ENCODE results near the gene CCDC171.

CCDC171 gene

DNA sequence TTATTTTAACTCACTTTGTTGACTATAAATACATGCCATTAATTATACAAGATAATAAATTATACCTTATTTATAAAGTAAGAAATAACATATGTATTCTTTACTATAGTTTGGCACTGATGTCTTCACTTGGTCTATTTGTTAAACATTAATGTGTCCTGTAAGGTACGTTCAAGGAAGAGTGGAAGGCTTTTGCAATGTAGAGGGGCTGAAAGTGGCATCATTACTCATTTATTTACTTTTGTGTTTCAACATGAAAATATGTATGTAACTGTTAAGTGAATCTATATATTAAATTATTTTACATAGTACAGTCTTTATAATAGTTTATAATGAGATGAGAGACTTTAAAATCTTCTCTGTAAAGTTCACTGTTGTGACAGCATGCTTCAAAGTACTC is 348.7 kb downstream of the CCDC171 start:
- no peak for DNase-seq

DNA sequence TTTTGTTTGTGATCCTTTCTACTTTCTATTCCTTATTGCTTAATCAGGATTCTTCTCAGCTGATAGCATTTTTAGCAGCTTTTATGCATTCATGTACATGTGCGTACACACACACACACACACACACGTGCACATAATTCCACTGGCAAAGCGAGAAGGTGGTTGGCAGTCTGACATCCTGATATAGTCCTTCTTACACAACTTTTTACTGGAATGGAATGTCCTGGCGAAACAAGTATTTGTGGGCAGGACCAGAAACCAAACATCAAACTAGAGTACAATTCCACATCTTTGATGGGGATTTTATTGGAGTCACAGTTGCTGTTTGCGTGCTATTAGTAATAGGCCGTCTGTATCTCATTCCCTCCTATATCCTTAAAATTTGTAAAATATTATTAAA is 356.5 kb downstream of the CCDC171 start:
- DNase-seq, result no peak

DNA sequence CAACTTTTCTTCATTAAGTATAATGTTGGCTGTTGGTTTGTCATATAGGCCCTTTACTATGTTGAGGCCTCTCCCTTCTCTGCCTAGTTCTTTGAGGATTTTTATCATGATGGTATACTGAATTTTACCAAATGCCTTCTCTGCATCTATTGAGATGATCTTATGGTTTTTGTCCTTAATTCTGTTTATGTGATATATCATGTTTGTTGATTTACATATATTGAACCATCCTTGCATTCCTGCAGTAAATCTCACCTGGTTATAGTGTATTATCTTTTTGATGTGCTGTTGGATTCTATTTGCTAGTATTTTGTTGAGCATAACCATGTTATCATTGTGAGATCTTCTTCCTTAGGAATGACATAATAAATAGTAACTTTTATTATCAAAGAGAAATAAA is 362.9 kb downstream of the CCDC171 start:
- DNase-seq, result no peak

GRCh38 chr9:15927161-15927560 is 374.3 kb downstream of the CCDC171 start:
- DNase-seq, result no peak

DNA sequence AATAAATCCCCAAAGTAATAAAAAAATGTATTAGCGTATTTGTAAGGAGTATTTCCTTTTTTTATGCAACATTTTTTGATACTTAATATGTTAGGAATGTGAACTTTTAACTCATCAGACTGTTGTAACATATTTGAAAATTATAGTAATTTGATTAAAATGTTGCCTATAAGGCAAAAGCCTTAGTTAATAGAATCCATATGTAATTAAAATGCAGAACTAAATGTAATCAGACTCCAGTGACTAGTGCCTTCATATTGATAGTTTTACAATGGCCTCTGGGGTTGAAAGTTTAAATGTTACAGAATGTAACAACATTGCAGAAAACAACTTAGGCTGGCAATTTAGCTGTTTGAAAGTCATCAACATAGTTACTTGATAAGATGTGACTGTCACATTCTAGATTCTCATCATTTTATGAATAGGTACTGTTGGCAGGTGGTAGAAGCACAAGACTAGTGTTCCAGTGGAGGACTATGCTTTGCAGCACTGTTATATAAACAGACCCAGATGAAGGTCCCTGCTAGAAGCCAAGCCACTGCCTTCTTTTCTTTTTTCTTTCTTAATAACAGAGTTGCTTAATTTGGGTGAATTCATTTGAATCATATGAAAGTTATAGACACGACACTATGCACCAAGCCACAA is 382.9 kb downstream of the CCDC171 start:
- no peak for DNase-seq

- DNase-seq, result no peak
These were observed 383.6 kb downstream of the CCDC171 start for GRCh38 chr9:15936306-15936921.

- DNase-seq, result no peak
These were observed 390.1 kb downstream of the CCDC171 start for GRCh38 chr9:15942831-15943424.

DNA sequence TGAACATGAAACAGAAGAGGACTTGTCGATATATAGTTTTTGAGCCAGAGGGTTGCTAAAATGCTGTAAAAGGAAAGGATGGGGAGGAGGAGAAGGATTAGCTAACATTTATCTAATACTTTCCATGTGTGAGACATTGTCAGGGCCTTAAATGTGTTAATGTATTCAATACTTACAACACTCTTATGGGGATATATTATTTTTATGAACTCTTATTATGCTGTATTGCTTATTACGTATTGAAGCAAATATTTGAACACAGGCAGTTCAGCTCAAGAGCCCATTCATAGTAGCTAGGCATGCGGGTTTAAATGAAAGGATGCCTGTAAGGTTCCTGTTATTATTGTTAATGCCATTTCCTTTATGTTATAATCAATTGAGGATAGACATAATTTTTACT is 391.5 kb downstream of the CCDC171 start:
- DNase-seq, result no peak

DNA sequence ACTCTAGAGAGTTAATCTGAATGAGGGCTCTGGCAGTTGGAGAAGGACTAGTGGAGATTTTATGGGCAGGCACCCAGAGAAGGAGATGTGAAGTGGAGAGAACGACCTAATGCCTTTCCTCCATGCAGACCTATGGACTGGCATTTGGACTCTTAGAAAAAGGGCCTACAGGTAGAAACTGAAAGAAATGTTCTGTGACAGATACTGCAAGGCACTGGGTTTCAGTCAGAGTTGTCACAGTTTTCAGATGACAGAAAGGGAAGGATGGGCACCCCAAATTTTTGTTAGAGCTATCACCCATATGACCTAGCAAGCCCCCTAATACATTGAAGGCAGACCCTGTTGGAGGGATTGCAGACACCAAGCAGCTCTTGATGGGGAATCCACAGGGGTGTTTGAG is 406.8 kb downstream of the CCDC171 start:
- DNase-seq, result no peak

DNA sequence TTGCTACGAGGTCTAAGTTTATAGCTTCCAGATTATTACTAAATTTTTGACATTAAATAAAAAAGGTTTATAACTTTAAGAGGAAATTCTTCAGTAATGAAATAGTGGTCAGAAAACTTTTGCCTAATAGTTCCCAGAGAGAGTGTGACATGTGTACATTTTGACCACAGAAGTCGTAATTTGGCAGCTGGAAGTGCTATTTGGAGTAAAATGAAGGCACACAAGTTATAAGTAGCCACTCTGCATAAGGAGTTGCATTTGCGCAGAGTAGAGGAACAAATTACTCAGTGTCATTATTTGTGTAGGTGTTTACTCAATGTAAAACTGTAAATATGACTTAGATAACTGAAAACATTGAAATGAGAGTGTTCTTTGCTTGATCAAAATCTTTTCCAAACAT is 408.4 kb downstream of the CCDC171 start:
- no peak for DNase-seq

DNA sequence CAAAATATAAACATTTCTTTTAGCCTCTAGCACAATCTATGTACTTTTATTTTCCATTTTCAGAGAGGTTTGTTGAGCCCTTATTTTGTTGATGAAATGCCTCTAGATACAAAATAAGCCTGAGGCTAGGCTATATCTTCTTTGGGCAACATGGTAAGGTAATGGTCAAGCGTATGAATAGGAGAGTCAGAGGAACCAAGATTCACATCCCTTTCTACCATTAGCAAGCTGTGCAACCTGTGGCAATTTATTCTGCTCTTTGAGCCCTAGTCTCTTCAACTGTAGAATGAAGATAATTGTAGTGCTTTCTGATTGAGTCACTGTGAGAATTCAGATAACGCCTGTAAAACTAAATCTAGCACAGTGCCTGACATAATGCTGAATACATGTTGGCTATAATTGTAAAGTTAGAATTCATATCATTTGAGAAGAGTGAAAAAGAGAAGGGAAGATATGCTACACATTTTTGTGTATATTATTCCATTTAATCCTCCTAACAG is 412.5 kb downstream of the CCDC171 start:
- no peak for DNase-seq

GRCh38 chr9:15966471-15966870 is 413.6 kb downstream of the CCDC171 start:
- DNase-seq, result no peak

GRCh38 chr9:15967068-15967467 is 414.2 kb downstream of the CCDC171 start:
- no peak for DNase-seq

- no peak for DNase-seq
These were observed 419.9 kb downstream of the CCDC171 start for GRCh38 chr9:15972760-15973159.

DNA sequence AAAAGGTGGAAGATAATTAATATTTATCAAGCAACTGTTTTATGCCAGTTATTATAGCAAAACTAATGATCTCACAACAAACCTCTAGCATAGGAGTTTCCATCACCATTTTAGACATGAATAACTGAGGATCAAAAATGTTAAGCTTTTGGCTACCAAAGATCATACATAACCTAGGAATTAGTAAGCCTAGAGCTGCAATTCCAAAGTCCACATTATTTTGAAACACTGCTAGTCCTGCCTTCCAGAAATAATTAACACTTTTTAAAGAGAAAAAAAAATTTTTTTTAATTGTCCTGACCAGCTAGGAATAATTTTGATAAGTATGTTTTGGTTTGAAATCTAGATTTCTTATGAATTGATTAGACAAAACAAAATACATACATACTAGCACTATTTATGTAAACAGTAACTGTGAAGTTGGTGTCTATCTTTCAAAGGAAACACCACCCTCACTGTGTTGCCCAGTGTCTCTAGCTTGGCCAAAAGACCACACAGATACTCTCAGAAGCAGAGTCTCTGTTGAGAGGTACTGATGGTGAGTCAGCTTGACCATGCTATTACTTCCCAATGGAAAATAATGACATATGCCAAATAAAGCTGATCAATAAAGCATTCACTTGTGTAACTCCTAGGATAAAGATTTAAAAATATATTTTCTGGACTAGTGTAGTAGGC is 422.4 kb downstream of the CCDC171 start:
- no peak for DNase-seq

- no peak for DNase-seq
These were observed 424.6 kb downstream of the CCDC171 start for GRCh38 chr9:15977438-15977837.

DNA sequence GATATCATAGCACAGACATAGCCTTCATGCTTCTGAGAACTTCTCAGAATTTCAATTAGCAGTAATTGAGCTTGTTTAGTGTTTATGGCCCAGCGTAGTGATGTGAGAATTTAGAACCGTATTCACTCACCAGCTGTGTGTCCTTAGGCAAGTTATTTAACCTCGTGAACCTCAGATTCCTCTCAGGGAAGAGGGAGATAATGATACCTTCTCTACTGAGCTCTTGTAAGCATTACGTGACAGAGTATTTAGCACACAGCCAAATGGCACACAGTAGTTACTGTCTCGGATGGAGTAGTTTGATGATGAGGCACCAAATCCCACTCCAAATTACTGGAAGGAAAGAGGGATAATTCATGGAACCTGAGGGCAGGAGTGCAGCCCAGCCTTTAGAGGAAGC is 429.3 kb downstream of the CCDC171 start:
- DNase-seq, result no peak

- no peak for DNase-seq
These were observed 446.8 kb downstream of the CCDC171 start for GRCh38 chr9:15999422-16000339.

GRCh38 chr9:16000811-16001210 is 448.0 kb downstream of the CCDC171 start:
- no peak for DNase-seq

- DNase-seq, result no peak
These were observed 449.0 kb downstream of the CCDC171 start for GRCh38 chr9:16001856-16002255.

DNA sequence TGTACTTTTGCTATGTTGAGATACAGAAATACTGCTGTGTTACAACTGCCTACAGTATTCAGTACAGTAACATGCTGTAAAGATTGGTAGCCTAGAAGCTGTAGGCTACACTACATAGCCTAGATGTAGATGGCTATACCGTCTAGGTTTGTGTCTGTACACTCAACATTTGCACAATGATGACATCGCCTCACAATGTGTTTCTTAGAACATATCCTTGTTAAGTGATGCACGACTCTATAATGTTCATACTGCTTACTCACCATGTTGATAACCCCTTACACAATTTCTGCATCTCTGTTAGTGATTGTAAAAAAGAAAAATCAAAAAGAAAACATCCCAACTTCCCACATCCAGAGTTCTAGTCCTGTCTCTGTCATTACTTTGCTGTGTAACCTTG is 450.0 kb downstream of the CCDC171 start:
- DNase-seq, result no peak

DNA sequence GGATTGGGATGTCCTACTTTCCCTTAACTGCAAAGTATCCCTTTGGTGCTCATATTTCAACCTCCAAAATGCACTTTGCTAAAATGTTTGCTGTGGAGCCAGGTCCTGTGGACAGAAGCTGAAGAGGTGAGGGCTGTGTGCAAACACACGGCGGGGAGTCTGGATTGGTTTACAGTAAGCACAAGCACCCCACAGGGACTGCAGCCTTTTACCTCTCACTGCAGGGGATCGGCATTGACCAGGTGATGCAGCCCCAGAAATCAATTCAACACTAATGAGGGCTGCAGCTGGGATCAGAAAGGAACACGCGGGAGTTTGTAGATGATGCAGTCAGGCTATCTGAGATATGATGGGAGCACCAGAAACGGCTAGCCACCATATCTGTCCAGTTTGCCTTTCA is 450.9 kb downstream of the CCDC171 start:
- no peak for DNase-seq

DNA sequence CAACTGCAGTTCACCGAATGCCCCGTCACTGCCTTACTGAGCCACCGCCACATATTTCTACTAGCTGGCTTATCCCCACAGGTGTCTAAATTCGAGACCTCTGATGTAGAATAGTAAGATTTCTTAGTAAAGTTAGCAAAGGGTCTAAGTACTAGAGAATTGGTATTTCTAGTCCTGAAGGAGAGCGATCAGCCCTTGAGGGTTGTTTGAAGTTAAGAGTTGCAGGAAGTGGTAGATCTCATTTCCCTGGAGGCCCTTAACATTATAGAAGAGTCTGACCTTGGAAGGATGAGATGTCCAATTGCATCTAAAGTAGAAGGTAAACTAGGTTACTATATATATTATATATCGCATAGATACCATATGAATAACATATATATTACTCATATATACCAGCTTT is 451.8 kb downstream of the CCDC171 start:
- no peak for DNase-seq
